ENCODE measurements around the gene PPP1R10.
A peak's percentile ranks its signal among the peaks of the same experiment; 100 is the strongest.
"Not testable (repeated sequence)": the region's sequence is repeated elsewhere in the genome, so short reads cannot be mapped to it uniquely, and the experiment has no call there.

Gene PPP1R10

GRCh38 chr6:30616811-30617564 lies at the start of gene PPP1R10:
PPP1R10 (minus strand) TSS chr6:30617243; CDS start chr6:30609944, 7,299 bp downstream.
- Histone ChIP-seq H3K9me3 (ENCODE audit: insufficient read depth, low read length) (no peaks in the 10 kb centered on the region), H4K20me1 (ENCODE audit: low read depth, low read length) (no peaks in the 10 kb centered on the region), H3K4me2 (ENCODE audit: low read depth, low read length, poor library complexity, severe bottlenecking) (peak within 1 kb of the TSS; percentile 88), H3K36me3 (ENCODE audit: low read length) (peaks cover 24% of the 10 kb centered on the region), H3K79me2 (ENCODE audit: insufficient read depth, low read length) (peaks cover 51% of the 10 kb centered on the region), H2AFZ (ENCODE audit: low read depth, low read length, severe bottlenecking) (peak within 1 kb of the TSS; percentile 5), H3K4me3 (ENCODE audit: insufficient read depth, low read length, poor library complexity, severe bottlenecking) (peak within 1 kb of the TSS; percentile 91), H3K27me3 (ENCODE audit: low read length) (no peaks in the 10 kb centered on the region), H3K27ac (ENCODE audit: low read depth, low read length) (peak within 1 kb of the TSS; percentile 91), H3K9me2 (replicated peaks; ENCODE audit: insufficient read depth, low read length) (no peaks in the 10 kb centered on the region), H3K9ac (ENCODE audit: low read length) (peak within 1 kb of the TSS; percentile 93), H3F3A (ENCODE audit: insufficient read depth) (peaks cover 48% of the 10 kb centered on the region)
- TF ChIP-seq EZH2phosphoT487 (conservative IDR thresholded peaks at IDR 0.05; ENCODE audit: low read length), result no peak

- H3K9ac ChIP-seq (ENCODE audit: low read length); H3K27ac ChIP-seq (ENCODE audit: low read depth, low read length); H4K20me1 ChIP-seq (ENCODE audit: low read depth, low read length); H2AFZ ChIP-seq (ENCODE audit: low read depth, low read length, severe bottlenecking); H3K27me3 ChIP-seq (ENCODE audit: low read length); H3K4me3 ChIP-seq (ENCODE audit: insufficient read depth, low read length, poor library complexity, severe bottlenecking); H3K9me3 ChIP-seq (ENCODE audit: insufficient read depth, low read length); H3K9me2 ChIP-seq (replicated peaks; ENCODE audit: insufficient read depth, low read length); H3K4me2 ChIP-seq (ENCODE audit: low read depth, low read length, poor library complexity, severe bottlenecking); H3F3A ChIP-seq (ENCODE audit: insufficient read depth); H3K79me2 ChIP-seq (ENCODE audit: insufficient read depth, low read length): not testable (repeated sequence)
- peaks cover 25% of the 10 kb centered on the region; the same call in 1 of the 2 replicates for H3K36me3 ChIP-seq (ENCODE audit: low read length)
These were observed 49.3 kb upstream of the PPP1R10 start for GRCh38 chr6:30666300-30666699.

GRCh38 chr6:30664994-30665767 lies 48.1 kb upstream of the PPP1R10 start:
- Histone ChIP-seq H3K79me2 (ENCODE audit: insufficient read depth, low read length) (no peaks in the 10 kb centered on the region), H3K27me3 (ENCODE audit: low read length) (no peaks in the 10 kb centered on the region), H3K4me3 (ENCODE audit: insufficient read depth, low read length, poor library complexity, severe bottlenecking) (no peak overlapping the region), H3K27ac (ENCODE audit: low read depth, low read length) (no peak overlapping the region), H4K20me1 (ENCODE audit: low read depth, low read length) (no peaks in the 10 kb centered on the region), H3K36me3 (ENCODE audit: low read length) (peaks cover 26% of the 10 kb centered on the region; the same call in 1 of the 2 replicates), H2AFZ (ENCODE audit: low read depth, low read length, severe bottlenecking) (no peak overlapping the region), H3K9ac (ENCODE audit: low read length) (no peak overlapping the region), H3K4me2 (ENCODE audit: low read depth, low read length, poor library complexity, severe bottlenecking) (no peak overlapping the region), H3K9me3 (ENCODE audit: insufficient read depth, low read length) (no peaks in the 10 kb centered on the region), H3K9me2 (replicated peaks; ENCODE audit: insufficient read depth, low read length) (no peaks in the 10 kb centered on the region), H3F3A (ENCODE audit: insufficient read depth) (peaks cover 3% of the 10 kb centered on the region; the same call in 1 of the 2 replicates)
- TF ChIP-seq CTCF (IDR thresholded peaks at IDR 0.05; ENCODE audit: insufficient read depth, low read length, poor library complexity, severe bottlenecking) (no peak), EZH2phosphoT487 (conservative IDR thresholded peaks at IDR 0.05; ENCODE audit: low read length) (no peak)

GRCh38 chr6:30657922-30658321 lies 40.9 kb upstream of the PPP1R10 start:
- not testable (repeated sequence) for H3K4me3 ChIP-seq (ENCODE audit: insufficient read depth, low read length, poor library complexity, severe bottlenecking); H3K27ac ChIP-seq (ENCODE audit: low read depth, low read length); H3K27me3 ChIP-seq (ENCODE audit: low read length); H4K20me1 ChIP-seq (ENCODE audit: low read depth, low read length); H3K4me2 ChIP-seq (ENCODE audit: low read depth, low read length, poor library complexity, severe bottlenecking); H3K9ac ChIP-seq (ENCODE audit: low read length); H3K9me2 ChIP-seq (replicated peaks; ENCODE audit: insufficient read depth, low read length); H2AFZ ChIP-seq (ENCODE audit: low read depth, low read length, severe bottlenecking); H3K79me2 ChIP-seq (ENCODE audit: insufficient read depth, low read length); H3K9me3 ChIP-seq (ENCODE audit: insufficient read depth, low read length); H3F3A ChIP-seq (ENCODE audit: insufficient read depth)
- peaks cover 22% of the 10 kb centered on the region; the same call in 1 of the 2 replicates for H3K36me3 ChIP-seq (ENCODE audit: low read length)
